Chondrocyte (in vitro differentiated cells): Measurements from ENCODE around the gene MTHFD1. TPM values are rescaled to one million over a fixed set of nuclear protein-coding genes. Genes with fewer than 3 reads are reported as not detected.
"Not testable (repeated sequence)": the region's sequence is repeated elsewhere in the genome, so short reads cannot be mapped to it uniquely, and the experiment has no call there.

Experiments
- DNase-seq: peaks from one replicate; pipeline ENCODE4 v3.0.0; 2021; ENCODE audit warnings: mixed read lengths, low spot score
- H3K27ac Mint-ChIP-seq: one replicate; pipeline ENCODE4 v1.8.0; 2021; ENCODE audit warnings: mild to moderate bottlenecking, moderate library complexity, mixed read lengths; ENCODE audit not compliant: unreplicated experiment
- H3K27me3 Mint-ChIP-seq: 2 replicates; pipeline ENCODE4 v1.8.0; 2021; ENCODE audit warnings: low read depth, mixed read lengths
- H3K36me3 Mint-ChIP-seq: 2 replicates; pipeline ENCODE4 v1.8.0; 2021; ENCODE audit warnings: low read depth, mixed read lengths
- H3K4me1 Mint-ChIP-seq: 2 replicates; pipeline ENCODE4 v1.8.0; 2021; ENCODE audit warnings: low read depth, mild to moderate bottlenecking, mixed read lengths
- H3K4me3 Mint-ChIP-seq: one replicate; pipeline ENCODE4 v1.8.0; 2021; ENCODE audit warnings: mild to moderate bottlenecking, moderate library complexity, mixed read lengths; ENCODE audit not compliant: unreplicated experiment
- H3K9me3 Mint-ChIP-seq: 2 replicates; pipeline ENCODE4 v1.8.0; 2021; ENCODE audit warnings: low read depth, mixed read lengths
- total RNA-seq: library from RNA; stranded (reverse); gene quantifications from 3 replicates; pipeline ENCODE4 v1.2.1, GENCODE V29; 2021
- TF ChIP-seq, protein P1 (sequence below): fragments of 200-600 bp; sonication (generic); IDR thresholded peaks from 2 replicates; pipeline ENCODE4 v1.5.0; 2021; ENCODE audit warnings: antibody characterized with exemption, mild to moderate bottlenecking, moderate library complexity

The MTHFD1 gene
- total RNA-seq, 1 donor from 2014 or later = 54.2 TPM

- H3K9me3 Mint-ChIP-seq = no peaks in the 10 kb centered on the region
- H3K27me3 Mint-ChIP-seq = no peaks in the 10 kb centered on the region
- peaks cover 29% of the 10 kb centered on the region for H3K4me1 Mint-ChIP-seq
- peak overlapping the region; percentile 96 for H3K27ac Mint-ChIP-seq
- peaks cover 6% of the 10 kb centered on the region for H3K36me3 Mint-ChIP-seq
- TF ChIP-seq, protein P1, sequence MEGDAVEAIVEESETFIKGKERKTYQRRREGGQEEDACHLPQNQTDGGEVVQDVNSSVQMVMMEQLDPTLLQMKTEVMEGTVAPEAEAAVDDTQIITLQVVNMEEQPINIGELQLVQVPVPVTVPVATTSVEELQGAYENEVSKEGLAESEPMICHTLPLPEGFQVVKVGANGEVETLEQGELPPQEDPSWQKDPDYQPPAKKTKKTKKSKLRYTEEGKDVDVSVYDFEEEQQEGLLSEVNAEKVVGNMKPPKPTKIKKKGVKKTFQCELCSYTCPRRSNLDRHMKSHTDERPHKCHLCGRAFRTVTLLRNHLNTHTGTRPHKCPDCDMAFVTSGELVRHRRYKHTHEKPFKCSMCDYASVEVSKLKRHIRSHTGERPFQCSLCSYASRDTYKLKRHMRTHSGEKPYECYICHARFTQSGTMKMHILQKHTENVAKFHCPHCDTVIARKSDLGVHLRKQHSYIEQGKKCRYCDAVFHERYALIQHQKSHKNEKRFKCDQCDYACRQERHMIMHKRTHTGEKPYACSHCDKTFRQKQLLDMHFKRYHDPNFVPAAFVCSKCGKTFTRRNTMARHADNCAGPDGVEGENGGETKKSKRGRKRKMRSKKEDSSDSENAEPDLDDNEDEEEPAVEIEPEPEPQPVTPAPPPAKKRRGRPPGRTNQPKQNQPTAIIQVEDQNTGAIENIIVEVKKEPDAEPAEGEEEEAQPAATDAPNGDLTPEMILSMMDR = no peak
- peak overlapping the region; percentile 96 for H3K4me3 Mint-ChIP-seq
- DNase-seq = peak; percentile 82
These were observed 846 bp upstream of the MTHFD1 start for GRCh38 chr14:64387232-64387781.

GRCh38 chr14:64388533-64389285 lies 556 bp downstream of the MTHFD1 start:
- no peaks in the 10 kb centered on the region for H3K27me3 Mint-ChIP-seq
- H3K4me1 Mint-ChIP-seq = peaks cover 29% of the 10 kb centered on the region
- H3K4me3 Mint-ChIP-seq = peak overlapping the region; percentile 96
- H3K27ac Mint-ChIP-seq = peak overlapping the region; percentile 96
- H3K36me3 Mint-ChIP-seq = peaks cover 6% of the 10 kb centered on the region
- H3K9me3 Mint-ChIP-seq = no peaks in the 10 kb centered on the region
- TF ChIP-seq, protein P1 = no peak
- no peak for DNase-seq

- H3K4me1 Mint-ChIP-seq = peaks cover 28% of the 10 kb centered on the region
These were observed 3.1 kb downstream of the MTHFD1 start for GRCh38 chr14:64391113-64391725.

GRCh38 chr14:64391986-64392385 lies 3.8 kb downstream of the MTHFD1 start:
- Mint-ChIP-seq H3K27ac (no peak overlapping the region), H3K4me3 (no peak overlapping the region), H3K9me3 (no peaks in the 10 kb centered on the region), H3K36me3 (peaks cover 6% of the 10 kb centered on the region), H3K4me1 (peaks cover 26% of the 10 kb centered on the region), H3K27me3 (no peaks in the 10 kb centered on the region)
- TF ChIP-seq, protein P1 = no peak
- no peak for DNase-seq

More at GRCh38 chr14:64391113-64391725, 3.1 kb downstream of the MTHFD1 start:
- Mint-ChIP-seq H3K27me3 (no peaks in the 10 kb centered on the region), H3K9me3 (no peaks in the 10 kb centered on the region), H3K36me3 (peaks cover 6% of the 10 kb centered on the region), H3K27ac (no peak overlapping the region), H3K4me3 (no peak overlapping the region)
- TF ChIP-seq, protein P1 = no peak
- DNase-seq = no peak

GRCh38 chr14:64393189-64393726 lies 5.1 kb downstream of the MTHFD1 start:
- not testable (repeated sequence) for H3K27ac Mint-ChIP-seq, H3K27me3 Mint-ChIP-seq, H3K9me3 Mint-ChIP-seq, H3K4me3 Mint-ChIP-seq, DNase-seq, H3K36me3 Mint-ChIP-seq
- peaks cover 21% of the 10 kb centered on the region for H3K4me1 Mint-ChIP-seq
